ENCODE measurements around the gene GOLGA6D.
"Not testable (repeated sequence)": the region's sequence is repeated elsewhere in the genome, so short reads cannot be mapped to it uniquely, and the experiment has no call there.

DNA sequence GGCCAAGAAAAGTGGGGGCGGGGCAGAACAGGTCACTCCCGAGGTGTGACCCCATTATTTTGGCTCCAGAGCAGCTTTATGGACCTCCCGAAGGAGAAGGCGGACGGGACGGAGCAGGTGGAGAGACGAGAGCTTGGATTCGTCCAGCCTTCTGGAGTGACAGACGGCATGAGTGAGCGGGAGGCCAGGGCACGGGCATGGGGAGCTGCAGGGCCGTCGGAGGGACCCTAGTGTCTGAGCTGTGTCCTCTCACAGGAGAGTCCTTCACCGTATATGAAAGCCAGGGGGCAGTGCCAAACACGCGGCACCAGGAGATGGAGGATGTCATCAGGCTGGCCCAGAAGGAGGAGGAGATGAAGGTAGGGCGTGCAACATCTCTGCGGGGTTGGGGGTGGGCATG, 11.0 kb downstream of the GOLGA6D start:
- TF ChIP-seq EZH2 (IDR thresholded peaks at IDR 0.05; ENCODE audit: borderline replicate concordance, low read length); CTCF (conservative IDR thresholded peaks at IDR 0.05 in 1 of 2, IDR thresholded peaks at IDR 0.05 in 1 of 2; ENCODE audit: extremely low read depth in 1 of 2, insufficient read depth in 1 of 2, low read depth in 1 of 2, low read length in 2 of 2): not testable (repeated sequence)
